Upper lobe of left lung (tissue), 4 donors: Measurements from ENCODE around the gene FOXO1.

Experiments used
- CTCF ChIP-seq, 6 experiments: fragments of 450-650 bp in 4 of 6; fragments of 200-600 bp in 2 of 6; sonication (generic) in 2 of 6; IDR thresholded peaks; one replicate each; pipeline ENCODE4 v1.5.1; 2016 to 2019; ENCODE audit warnings: antibody characterized with exemption in 6 of 6
- POLR2A ChIP-seq, 4 donors: fragments of 450-650 bp; IDR thresholded peaks; one replicate each; pipeline ENCODE4 v1.5.1; 2016 to 2017; ENCODE audit warnings: antibody characterized with exemption in 4 of 4, mild to moderate bottlenecking in 2 of 4

DNA sequence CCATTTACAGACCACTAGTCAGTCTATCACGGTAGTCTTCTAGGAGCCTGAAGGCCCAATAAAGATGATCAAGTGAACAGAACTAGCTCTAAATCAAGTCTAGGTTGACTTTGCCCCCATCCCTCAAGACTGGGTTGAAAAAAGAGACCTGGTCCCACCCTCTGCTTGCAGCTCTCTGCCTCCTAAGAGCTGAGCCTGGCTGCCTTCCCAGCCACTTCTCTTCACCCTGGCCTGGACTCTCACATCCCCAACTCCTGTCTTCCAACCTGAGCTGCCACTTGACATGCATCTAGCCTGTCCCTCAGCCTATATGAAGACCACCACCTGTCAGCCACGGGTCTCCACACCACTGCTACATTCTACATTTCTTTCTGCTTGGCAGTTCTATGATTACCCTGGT lies 99.6 kb downstream of the FOXO1 start:
- TF ChIP-seq CTCF (IDR thresholded peaks at IDR 0.05): no peak
- no peak for TF ChIP-seq POLR2A (IDR thresholded peaks at IDR 0.05)
